ENCODE data around the gene TUBA4B.
"Not testable (repeated sequence)": the region's sequence is repeated elsewhere in the genome, so short reads cannot be mapped to it uniquely, and the experiment has no call there.

Gene TUBA4B

DNA sequence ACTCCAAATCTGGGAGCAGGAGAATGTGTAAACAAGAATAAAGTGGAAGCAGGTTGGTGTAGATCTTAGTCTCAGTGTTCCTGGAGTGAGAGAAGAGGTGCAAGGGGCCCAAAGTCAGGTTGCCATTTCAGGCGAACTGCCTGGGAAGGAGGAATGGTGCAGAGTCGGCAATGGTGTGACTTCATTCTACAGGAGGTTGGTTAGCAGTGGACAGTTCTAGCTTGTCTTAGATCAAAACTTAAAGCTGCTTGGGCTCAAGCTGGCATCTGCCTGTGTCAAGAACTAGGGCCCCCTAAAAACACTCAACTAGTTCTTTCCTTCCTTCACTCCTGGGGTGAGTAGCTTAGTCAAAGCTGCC lies 4.2 kb upstream of the TUBA4B start:
- no peak for DNase-seq (ENCODE audit: low spot score)

DNA sequence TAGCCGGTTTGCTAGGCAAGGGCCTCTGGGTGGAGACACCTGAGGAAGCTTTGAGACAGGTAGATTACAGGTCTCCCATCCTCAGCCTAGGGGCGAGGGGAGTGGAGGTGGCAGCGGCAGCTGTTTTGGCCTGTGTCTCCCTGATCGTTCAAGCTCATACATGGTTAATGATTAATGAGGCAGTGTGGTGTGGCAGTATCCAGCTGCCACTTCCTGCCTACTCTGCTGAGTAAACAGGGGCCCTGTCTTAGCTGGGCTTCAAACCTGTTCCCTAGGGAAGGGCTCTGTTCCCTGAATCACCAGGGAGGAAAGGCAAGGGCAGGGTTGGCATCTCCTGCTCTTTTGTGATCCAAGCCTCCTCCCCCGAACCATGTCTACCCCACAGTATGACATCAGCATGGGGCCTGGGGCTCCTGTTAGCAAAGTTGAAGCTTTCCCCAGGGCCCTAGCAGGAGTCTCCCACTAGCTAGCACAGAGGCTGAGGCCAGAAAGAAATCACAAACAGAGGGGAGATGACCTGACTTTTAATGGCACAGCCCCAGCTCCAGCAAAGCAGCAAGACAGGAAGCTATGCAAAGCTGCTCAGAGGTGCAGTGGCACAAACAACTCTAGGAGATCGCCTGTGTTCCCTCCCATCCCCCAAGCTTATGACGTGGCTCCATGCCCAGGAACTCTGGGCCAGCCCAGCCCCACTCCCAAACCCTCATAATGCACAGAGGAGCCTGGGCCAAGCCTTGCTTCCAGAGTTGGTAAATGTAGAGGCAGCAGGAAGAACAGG lies 3.7 kb upstream of the TUBA4B start:
- peak; percentile 62 for DNase-seq (ENCODE audit: low spot score)

DNA sequence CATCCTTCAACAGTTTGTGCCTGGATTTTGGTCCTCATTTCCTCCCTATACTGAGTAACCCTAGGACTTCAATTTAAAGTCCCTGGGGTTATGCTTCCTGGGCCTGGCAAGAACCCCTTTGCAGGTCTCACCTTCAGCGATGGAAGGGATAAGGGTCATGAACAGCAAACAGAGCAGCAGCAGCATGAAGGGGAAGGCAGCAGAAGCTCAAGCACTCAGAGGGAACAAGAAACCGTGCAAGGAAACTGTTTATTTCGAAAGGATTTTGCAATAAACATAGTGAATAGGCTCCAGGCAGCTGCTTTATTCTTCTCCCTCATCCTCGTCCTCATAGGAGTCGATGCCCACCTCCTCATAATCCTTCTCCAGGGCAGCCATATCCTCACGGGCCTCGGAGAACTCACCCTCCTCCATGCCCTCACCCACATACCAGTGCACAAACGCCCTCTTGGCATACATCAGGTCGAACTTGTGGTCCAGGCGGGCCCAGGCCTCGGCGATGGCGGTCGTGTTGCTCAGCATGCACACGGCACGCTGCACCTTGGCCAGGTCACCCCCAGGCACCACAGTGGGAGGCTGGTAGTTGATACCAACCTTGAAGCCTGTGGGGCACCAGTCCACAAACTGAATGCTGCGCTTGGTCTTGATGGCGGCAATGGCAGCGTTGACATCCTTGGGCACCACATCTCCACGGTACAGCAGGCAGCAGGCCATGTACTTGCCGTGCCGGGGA lies 2.8 kb upstream of the TUBA4B start:
- no peak for DNase-seq (ENCODE audit: low spot score)

DNA sequence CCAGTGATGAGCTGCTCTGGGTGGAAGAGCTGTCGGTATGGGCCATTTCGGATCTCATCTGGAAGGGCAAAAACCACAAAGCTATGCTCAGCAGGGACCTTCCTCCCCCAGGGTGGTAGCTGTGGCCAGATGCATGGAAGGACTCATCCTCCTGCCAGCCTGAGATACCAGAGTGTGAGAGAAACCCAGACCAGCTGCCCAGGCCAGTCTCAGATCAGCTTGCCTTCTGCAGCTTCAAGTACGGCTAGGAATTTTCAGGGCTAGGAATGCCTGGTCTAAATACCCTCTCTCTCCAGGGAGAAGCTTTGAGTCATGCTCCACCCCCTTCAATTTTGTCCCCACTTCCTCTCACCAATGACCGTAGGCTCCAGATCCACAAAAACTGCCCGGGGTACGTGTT lies 1.4 kb upstream of the TUBA4B start:
- no peak for DNase-seq (ENCODE audit: low spot score)

DNA sequence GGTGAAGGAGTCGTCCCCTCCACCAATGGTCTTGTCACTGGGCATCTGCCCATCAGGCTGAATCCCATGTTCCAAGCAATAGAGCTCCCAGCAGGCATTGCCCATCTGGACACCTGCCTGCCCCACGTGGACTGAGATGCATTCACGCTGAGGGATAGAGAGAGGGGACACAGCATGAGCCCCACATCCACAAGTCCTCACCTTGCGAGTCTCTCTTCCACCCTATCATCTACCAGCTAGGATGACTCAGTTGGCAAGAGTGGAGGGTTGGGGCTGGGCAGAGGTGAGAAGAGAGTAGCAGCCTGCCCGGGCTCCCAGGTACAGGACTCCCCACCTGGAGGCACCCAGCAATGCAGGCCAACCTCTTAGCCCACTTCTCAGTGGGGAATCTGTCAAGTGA lies 959 bp upstream of the TUBA4B start:
- no peak for DNase-seq (ENCODE audit: low spot score)

DNA sequence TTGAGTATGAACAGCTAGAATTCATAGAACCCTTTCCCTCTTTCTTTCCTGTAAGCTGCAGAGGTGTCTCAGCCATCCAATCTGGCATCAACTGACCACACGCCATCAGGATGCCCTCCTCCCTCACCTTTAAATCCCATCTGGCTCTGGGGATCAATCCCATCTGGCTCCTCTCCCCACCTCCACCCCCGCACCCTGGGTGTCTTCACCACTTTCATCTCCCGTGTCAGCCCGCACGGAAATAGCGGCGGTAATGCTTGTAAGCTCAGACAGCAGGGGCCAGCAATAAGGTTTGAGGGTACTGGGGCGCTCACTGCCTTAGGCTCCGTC lies 508 bp upstream of the TUBA4B start:
- no peak for DNase-seq (ENCODE audit: low spot score)

DNA sequence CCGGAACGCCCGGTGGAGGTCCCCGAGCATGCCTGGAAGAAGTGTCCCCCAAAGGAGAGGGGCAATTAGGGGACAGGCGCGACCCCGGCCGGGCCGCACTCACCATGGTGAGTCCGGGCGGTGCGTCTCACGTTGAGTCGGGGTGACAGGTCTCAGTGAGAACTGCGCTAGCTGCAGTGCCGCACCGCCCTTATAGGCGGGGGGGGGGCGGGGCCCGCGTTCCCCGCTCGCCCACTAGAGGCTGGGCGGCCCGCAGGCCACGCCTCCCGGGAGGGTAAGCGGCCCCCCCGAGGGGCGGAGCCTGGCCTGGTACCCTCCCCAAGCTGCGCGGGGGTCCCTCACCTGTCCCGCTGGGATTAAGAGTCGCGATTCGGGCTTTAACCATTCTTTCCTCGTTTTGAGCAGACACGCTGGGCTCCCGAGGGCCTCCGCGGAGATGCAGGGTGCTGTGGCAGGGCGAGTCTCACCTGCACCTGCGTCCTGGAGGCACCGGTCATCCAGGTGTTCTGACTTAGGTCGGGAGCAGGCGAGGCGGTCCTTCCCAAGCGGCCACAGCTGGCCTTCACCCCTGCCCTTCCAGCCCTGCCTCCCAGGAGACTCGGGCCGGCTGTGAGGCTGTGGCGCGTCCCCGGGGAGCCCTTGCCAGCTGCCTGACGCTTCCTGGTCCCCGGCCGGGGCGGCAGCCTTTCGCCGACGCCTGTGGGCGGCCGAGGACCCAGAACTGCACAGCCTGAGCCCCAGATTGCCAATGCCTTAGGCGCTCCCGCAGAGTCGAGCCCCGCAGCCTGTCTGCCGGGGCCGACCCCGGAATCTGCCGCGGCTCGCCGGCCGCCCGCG lies 928 bp downstream of the TUBA4B start, which contains the start of gene TUBA4A:
Gene TUBA4A, minus strand, starts transcription at position 166 of the 837 bp plus-strand sequence. Its CDS starts 60 bp downstream, at position 106.
- peak; percentile 83 for DNase-seq (ENCODE audit: low spot score)

DNA sequence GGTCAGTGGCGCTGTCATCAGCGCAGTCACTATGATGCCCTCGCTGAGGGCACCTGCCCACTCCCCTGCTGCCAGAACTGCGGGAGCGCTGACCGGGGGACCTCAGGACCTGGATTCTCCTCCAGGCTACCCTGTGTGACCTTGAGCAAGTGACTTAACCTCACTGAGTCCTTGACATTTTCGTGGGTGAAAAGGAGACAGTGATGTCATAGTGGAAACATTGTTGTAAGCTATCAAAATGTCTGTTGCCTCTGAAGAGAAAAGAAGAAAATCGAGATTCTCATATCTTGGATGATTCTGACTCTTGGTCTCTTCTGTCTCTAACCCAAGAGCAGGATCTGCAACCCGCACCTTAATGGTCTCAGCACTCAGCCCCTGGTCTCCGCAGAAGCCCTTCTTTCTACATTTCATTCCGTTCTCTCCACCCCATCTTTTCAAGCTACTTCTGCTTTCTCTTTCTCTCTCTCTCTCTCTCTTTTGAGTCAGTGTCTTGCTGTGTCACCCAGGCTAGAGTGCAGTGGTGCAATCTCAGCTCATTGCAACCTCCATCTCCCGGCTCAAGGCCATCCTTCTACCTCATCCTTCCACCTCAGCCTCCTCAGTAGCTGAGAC lies 1.7 kb downstream of the TUBA4B start:
- no peak for DNase-seq (ENCODE audit: low spot score)

DNA sequence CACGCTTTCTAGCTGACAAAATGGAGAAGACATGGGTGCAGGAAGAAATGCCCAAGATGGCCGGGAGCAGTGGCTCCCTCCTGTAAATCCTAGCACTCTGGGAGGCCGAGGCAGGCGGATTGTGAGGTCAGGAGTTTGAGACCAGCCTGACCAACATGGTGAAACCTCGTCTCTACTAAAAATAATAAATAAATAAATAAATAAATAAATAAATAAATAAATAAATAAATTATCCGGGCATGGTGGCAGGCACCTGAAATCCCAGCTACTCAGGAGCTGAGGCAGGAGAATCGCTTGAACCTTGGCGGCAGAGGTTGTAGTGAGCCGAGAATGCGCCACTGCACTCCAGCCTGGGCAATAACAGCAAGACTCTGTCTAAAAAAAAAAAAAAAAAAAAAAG lies 5.9 kb downstream of the TUBA4B start:
- not testable (repeated sequence) for DNase-seq (ENCODE audit: low spot score)

DNA sequence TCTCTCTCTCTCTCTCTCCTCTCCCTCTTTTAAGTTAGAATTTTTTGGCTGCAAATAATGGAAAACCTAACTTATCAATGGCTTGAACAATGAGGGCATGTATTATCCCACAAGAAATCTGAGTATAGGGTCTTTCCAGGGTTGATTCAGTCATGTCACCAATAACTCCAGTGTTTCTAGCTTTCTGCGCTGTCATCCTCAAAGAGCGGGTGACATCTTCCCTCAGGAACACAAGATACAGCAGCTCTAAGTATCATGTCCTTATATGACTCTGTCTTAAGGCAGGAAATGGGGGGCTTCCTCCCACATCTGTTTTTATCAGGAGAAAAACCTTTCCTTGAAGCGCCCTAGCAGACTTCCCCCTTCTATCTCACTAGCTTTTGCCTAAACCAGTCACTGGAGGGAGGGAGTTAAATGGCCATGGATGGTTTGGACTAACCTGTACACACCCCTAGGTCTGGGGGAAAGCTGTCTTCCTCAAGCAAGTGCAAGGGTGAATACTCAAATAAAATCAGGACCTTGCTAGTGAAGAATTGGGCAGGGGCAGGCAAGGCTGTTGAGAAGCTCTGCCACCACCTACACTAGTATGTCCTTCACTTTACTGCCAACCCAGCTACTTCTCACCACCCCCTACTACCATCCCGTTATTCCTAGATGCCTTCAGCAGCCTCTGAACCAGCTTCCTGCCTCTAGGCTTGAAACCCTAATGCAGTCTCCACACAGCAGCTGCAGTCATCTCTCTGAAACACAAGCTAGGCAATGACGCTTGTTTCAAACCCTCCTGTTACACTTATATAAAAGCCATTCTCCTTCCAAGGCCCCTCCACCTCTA lies 8.2 kb downstream of the TUBA4B start:
- no peak for DNase-seq (ENCODE audit: low spot score)

DNA sequence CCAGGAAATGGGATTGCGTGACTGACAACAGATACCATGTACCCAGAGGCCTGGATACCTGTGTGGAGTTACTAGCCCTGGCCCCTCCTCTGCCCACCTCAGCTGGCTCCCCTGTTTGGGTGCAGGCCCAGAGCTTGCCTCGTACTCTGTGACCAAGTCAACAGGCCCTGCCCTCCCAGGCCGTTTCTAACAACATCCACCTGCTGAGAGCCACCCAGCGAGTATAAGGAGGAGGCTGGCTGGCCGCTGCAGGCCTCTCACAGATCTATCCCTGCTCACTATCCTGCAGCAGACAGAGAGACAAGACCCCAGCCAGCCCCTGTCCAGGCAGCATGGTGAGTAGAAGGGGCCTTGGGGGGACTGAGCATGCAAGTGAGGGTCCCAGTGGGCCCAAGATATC lies 13.2 kb downstream of the TUBA4B start:
- DNase-seq (ENCODE audit: low spot score): no peak

DNA sequence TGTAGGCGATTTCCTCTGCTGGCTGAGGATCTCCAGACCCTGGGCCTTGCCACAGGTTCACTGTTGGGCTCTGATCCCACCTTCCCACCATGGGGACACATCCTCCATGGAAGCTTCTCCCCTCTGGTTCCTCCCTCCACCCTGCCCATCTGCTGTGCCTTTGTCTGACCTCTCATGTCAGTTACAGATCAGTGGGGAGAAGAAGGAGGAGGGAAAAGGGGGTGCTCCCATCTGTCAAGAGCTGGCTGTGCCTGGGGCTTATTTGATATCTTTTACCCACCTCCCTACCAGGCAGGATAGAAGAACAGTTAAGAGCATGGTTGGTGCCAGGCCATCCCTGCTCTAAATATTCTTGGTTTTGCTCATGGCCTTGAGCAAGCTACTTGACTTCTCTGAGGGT lies 13.8 kb downstream of the TUBA4B start:
- DNase-seq (ENCODE audit: low spot score): no peak

DNA sequence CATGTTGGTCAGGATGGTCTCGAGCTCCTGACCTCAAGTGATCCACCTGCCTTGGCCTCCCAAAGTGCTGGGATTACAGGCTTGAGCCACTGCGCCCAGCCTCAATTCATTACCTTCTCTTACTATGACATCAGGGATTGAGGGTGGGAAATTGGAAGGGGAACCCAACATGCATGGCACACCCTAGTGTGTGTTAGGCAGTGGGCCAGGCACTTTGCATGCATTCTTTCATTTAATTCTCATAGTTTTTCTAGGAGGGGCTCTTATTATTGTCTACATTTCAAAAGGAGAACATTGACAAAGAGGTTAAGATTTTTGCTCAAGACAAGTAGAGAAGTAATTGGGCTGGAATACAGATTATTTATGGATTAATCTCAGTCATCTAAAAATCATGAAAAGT lies 15.3 kb downstream of the TUBA4B start:
- no peak for DNase-seq (ENCODE audit: low spot score)

DNA sequence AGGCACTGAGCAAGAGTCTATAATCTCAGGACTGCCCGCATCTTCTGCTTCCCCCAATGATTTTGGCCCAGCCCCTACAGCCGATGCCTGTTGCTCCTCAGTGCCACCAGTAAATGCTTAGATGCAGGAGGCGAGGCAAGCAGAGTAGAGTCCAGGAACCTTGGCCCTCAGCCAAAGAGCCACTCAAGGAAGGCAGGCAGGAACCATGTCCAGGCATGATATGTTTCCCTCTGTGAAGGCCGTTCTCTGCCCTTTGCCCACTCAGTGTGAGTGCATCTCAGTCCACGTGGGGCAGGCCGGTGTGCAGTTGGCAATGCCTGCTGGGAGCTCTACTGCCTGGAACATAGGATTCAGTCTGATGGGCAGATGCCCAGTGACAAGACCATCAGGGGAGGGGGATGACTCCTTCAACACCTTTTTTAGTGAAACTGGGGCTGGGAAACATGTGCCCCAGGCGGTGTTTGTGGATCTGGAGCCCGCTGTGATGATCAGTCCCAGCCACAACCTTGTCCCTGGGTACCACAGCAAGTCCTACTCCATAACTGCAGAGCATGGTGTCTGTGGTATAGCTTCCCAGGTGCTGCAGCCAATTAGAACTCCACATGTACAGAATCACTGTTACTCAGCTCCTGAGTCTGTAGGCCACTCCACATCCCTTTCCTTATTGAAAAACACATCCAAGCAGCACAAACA lies 16.5 kb downstream of the TUBA4B start:
- DNase-seq (ENCODE audit: low spot score): no peak

DNA sequence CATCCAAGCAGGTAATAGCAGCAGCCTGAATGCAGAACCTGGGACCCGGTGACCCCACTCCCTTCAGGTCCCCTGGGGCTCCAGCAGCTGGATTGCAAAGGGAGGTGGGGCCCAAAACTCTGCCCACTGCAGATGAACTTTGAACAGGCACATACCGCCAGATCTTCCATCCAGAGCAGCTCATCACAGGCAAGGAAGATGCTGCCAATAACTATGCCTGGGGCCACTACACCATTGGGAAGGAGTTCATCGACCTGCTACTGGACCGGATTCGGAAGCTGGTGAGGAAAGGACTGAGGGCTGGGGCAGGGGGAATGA lies 17.0 kb downstream of the TUBA4B start:
- DNase-seq (ENCODE audit: low spot score): no peak

DNA sequence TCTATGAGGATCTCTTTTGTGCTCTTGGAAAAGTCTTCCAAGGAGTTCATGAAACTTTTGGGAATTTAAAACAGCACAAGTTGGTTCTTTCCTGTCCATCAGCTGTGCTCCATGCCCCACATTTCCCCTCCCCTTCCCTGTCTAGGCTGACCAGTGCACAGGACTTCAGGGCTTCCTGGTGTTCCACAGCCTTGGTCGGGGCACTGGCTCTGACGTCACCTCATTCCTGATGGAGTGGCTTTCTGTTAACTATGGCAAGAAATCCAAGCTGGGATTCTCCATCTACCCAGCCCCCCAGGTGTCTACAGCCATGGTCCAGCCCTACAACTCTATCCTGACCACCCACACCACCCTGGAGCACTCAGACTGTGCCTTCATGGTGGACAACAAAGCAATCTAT lies 18.0 kb downstream of the TUBA4B start:
- DNase-seq (ENCODE audit: low spot score): no peak

DNA sequence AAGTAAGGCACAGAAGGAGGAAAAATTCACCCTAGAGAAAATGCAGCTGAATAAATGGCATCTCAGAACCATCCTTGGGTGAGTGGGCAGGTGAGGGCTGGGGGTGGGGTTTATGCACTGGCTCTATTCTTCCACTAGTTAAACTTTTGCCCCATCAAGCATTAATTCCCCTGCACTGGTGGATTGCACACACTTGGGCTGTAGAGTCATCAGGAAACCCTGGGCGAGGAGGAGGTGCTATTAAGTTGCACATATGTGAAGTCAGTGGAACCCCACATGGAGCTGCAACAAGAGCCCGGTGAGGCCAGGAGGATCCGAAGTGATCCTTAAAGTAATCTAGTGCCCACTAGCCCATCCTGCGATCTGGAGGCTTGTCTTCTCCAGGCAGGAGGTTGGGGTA lies 19.3 kb downstream of the TUBA4B start:
- DNase-seq (ENCODE audit: low spot score): no peak

DNA sequence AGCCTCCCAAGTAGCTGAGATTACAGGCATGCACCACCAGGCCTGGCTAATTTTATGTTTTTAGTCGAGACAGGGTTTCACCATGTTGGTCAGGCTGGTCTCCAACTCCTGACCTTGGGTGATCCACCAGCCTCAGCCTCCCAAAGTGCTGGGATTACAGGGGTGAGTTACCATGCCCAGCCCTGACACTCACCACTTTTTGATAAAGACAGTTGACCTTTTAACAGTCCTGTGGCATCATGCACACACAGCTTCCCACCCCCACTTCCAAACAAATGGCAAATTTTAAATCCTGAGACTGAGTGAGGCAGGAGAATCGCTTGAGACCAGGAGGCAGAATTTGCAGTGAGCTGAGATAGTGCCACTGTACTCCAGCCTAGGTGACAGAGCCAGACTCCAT lies 20.0 kb downstream of the TUBA4B start:
- DNase-seq (ENCODE audit: low spot score): no peak

DNA sequence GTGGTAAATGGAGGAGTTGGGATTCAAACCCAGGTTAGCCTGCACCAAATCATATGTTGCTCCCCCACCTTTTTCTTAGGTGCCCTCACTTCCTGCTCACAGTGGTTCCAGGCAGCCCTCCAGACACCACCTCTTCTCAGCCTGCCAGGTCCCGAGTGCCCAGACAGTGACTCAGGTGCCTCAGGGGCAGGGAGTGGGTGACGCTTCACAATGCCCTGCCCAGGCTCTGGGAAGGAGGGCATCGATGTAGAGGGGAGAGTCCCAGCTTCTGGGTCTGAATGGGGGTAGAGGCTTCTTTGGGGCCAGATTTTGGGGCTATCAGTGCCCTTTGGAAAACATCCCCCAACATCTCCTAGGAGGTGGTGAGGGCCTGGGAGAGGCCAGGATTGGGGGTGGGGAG lies 20.9 kb downstream of the TUBA4B start:
- no peak for DNase-seq (ENCODE audit: low spot score)

DNA sequence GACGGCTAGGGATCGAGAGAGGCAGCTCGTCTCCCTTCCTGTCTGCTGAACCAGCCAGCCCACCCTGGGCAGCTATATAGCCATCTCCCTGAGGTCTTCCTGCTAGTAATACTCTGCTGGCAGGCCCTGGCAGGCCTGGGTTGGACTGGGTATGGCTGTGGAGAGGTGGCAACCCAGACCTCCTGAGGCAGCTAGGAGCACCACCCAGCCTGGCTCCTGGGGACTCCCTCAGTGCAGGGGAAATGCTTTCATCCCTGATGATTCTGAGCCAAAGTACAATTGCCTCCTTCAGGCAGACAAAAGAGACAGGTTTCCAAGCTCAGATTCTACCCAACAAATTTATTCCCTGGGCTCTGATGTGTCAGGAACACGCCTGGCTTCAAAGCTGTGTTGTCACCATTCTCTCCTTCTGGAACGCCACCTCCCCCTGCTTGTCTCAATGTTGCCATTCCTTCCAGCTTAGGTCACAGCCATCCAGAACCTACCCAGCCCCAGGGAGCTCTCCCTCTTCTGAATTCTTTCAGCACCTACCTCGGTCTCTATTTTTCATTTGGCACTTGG lies 21.4 kb downstream of the TUBA4B start:
- no peak for DNase-seq (ENCODE audit: low spot score)

All from putamen (tissue), 1 donor.